ENCODE measurements around the gene CCND1.
"Not testable (repeated sequence)": the region's sequence is repeated elsewhere in the genome, so short reads cannot be mapped to it uniquely, and the experiment has no call there.

Gene CCND1

GRCh38 chr11:69695995-69696394 is 55.0 kb downstream of the CCND1 start:
- DNase-seq = not testable (repeated sequence)

- DNase-seq = no peak
Measured at GRCh38 chr11:69696749-69697468, 56.0 kb downstream of the CCND1 start.

DNA sequence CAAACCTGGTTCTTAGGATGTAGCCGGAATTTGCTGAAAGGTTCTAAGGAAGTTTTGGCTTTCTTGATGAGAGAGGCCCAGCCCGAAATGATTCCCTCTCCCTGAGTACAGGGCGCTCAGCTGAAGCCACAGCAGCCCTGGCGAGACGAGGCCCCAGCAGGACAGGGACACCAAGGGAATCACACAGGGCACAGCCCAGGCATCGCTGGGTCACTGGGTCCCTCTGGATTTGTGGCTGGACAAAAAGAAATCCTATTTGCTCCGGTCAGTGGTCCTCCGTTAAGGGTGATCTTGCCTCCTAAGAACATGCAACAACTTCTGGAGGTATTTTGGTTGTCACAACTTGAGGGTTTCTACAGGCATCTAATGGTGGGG is 56.5 kb downstream of the CCND1 start:
- no peak for DNase-seq

GRCh38 chr11:69697861-69698260 is 56.9 kb downstream of the CCND1 start:
- no peak for DNase-seq

DNA sequence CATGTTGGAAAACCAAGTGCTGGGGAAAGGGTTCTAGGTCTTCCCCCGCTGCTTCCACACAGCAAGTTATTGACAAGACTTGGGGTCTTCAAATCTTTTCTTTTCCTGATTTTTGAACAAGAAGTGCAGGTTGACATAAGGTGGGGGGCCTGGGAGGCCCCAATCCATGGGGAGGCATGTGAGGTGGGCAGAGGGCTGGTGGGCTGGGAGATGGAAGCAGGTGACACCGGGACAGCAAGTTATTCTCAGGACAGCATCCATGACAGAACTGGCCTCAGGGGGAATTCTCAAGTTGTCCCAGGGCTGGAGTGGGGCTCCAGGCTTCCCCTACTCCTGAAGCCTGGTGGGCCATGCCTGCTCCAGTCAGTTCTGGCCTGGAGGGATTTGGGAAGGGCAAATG is 57.4 kb downstream of the CCND1 start:
- no peak for DNase-seq

DNA sequence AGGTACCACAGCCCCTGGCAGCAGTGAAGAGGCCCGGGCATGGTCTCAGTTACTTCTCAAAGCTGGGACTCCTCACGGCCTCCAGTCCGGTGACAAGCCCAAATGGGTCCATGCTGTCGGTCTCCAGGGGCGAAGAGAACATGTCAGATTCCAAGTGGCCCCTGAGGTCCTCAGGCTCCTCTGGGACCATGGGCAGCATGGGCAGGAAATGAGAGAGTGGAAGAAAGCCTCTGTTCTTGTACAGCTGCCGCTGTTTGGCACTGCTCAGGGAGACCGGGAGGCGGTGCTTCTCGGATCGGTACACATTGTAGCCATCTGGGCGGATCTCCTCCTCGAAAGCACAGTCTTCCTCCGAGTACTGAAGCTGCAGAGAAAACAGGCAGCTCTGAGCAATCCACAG is 58.3 kb downstream of the CCND1 start:
- no peak for DNase-seq

GRCh38 chr11:69700278-69701140 is 59.6 kb downstream of the CCND1 start:
- DNase-seq = no peak

GRCh38 chr11:69702239-69702691 is 61.3 kb downstream of the CCND1 start:
- no peak for DNase-seq

GRCh38 chr11:69702769-69703452 is 62.0 kb downstream of the CCND1 start:
- no peak for DNase-seq

DNA sequence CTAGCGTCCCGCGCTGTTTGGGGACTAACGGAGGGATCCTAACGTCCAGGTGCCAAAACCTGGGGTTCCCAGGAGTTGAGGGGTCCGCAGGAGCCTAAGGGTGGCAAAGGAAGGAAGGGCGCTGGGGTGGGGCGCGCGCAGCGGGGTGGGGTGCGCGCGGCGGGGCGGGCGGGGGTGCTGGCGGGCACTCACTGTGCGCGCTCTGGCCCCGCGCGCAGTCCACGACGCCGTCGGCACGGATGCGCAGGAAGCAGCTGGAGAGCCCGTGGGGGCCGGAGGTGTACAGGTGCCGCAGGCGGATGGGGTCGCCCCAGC is 62.5 kb downstream of the CCND1 start:
- DNase-seq = no peak

Measured in NCI-H2081 (cell line).